ENCODE data around the gene FUT8. TPM values are rescaled to one million over a fixed set of nuclear protein-coding genes. Genes with fewer than 3 reads are reported as not detected.

The FUT8 gene
- total and polyA plus RNA-seq, 5 experiments from 2014 or later: 10.0 to 51.2 (median 15.2) TPM

GRCh38 chr14:65581378-65581777 is 168.8 kb downstream of the FUT8 start:
- ATAC-seq (no peak), DNase-seq (no peak)
- POLR2A ChIA-PET: no interaction called here
- peaks cover 7 to 22% (median 13%) of the 10 kb centered on the region in 4 donors for H3K4me1 Mint-ChIP-seq
- H3K9me3 Mint-ChIP-seq: no peaks in the 10 kb centered on the region
- H3K27me3 Mint-ChIP-seq: no peaks in the 10 kb centered on the region
- no peak overlapping the region for H3K4me3 Mint-ChIP-seq
- H3K36me3 Mint-ChIP-seq: peaks cover 0 to 19% (median 3%) of the 10 kb centered on the region in 3 donors
- H3K27ac Mint-ChIP-seq: no peak overlapping the region

GRCh38 chr14:65581799-65582198 is 169.3 kb downstream of the FUT8 start:
- H3K9me3 Mint-ChIP-seq: no peaks in the 10 kb centered on the region
- no peak for ATAC-seq
- POLR2A ChIA-PET: no interaction called here
- no peak overlapping the region for H3K27ac Mint-ChIP-seq
- peaks cover 0 to 15% (median 2%) of the 10 kb centered on the region in 3 donors for H3K36me3 Mint-ChIP-seq
- no peaks in the 10 kb centered on the region for H3K27me3 Mint-ChIP-seq
- no peak for DNase-seq
- H3K4me3 Mint-ChIP-seq: no peak overlapping the region
- peaks cover 6 to 22% (median 13%) of the 10 kb centered on the region in 4 donors for H3K4me1 Mint-ChIP-seq

GRCh38 chr14:65585216-65585615 is 172.7 kb downstream of the FUT8 start:
- Mint-ChIP-seq H3K4me3 (no peak overlapping the region), H3K36me3 (peaks cover 0 to 19% (median 10%) of the 10 kb centered on the region in 3 donors), H3K27ac (no peak overlapping the region), H3K9me3 (no peaks in the 10 kb centered on the region), H3K4me1 (peaks cover 11 to 27% (median 23%) of the 10 kb centered on the region in 4 donors), H3K27me3 (no peaks in the 10 kb centered on the region)
- POLR2A ChIA-PET: no interaction called here
- ATAC-seq (no peak), DNase-seq (no peak)

- no peak overlapping the region for H3K4me3 Mint-ChIP-seq
- POLR2A ChIA-PET: no interaction called here
- H3K27me3 Mint-ChIP-seq: no peaks in the 10 kb centered on the region
- ATAC-seq (no peak), DNase-seq (no peak)
- peaks cover 6 to 26% (median 19%) of the 10 kb centered on the region in 4 donors for H3K4me1 Mint-ChIP-seq
- peaks cover 0 to 11% (median 8%) of the 10 kb centered on the region in 3 donors for H3K36me3 Mint-ChIP-seq
- H3K9me3 Mint-ChIP-seq: peaks cover 0 to 1% (median 0%) of the 10 kb centered on the region in 9 donors
- peak overlapping the region in 1 of 10 donors; percentile 4 for H3K27ac Mint-ChIP-seq
Measured at GRCh38 chr14:65588426-65589140, 176.1 kb downstream of the FUT8 start.

GRCh38 chr14:65594153-65594881 is 181.8 kb downstream of the FUT8 start:
- H3K4me1 Mint-ChIP-seq: peaks cover 0 to 16% (median 4%) of the 10 kb centered on the region in 4 donors
- H3K27ac Mint-ChIP-seq: no peak overlapping the region
- peak overlapping the region in 1 of 10 donors; percentile 26 for H3K4me3 Mint-ChIP-seq
- ATAC-seq (no peak), DNase-seq (no peak)
- peaks cover 0 to 1% (median 0%) of the 10 kb centered on the region in 9 donors for H3K9me3 Mint-ChIP-seq
- H3K27me3 Mint-ChIP-seq: no peaks in the 10 kb centered on the region
- POLR2A ChIA-PET: no interaction called here
- H3K36me3 Mint-ChIP-seq: peaks cover 0 to 14% (median 8%) of the 10 kb centered on the region in 3 donors

- Mint-ChIP-seq H3K27me3 (no peaks in the 10 kb centered on the region), H3K4me1 (peaks cover 0 to 16% (median 4%) of the 10 kb centered on the region in 4 donors), H3K36me3 (peaks cover 0 to 10% (median 3%) of the 10 kb centered on the region in 3 donors), H3K9me3 (peaks cover 0 to 1% (median 0%) of the 10 kb centered on the region in 9 donors), H3K4me3 (no peak overlapping the region), H3K27ac (no peak overlapping the region)
- POLR2A ChIA-PET: no interaction called here
- ATAC-seq (no peak), DNase-seq (no peak)
Measured at GRCh38 chr14:65594882-65595237, 182.3 kb downstream of the FUT8 start.

- H3K27me3 Mint-ChIP-seq: no peaks in the 10 kb centered on the region
- H3K4me3 Mint-ChIP-seq: no peak overlapping the region
- H3K4me1 Mint-ChIP-seq: peaks cover 2 to 8% (median 6%) of the 10 kb centered on the region in 4 donors
Measured at GRCh38 chr14:65599375-65599774, 186.8 kb downstream of the FUT8 start.

GRCh38 chr14:65600742-65601141 is 188.2 kb downstream of the FUT8 start:
- no peak for ATAC-seq
- H3K27me3 Mint-ChIP-seq: no peaks in the 10 kb centered on the region
- H3K9me3 Mint-ChIP-seq: peaks cover 0 to 4% (median 0%) of the 10 kb centered on the region in 9 donors
- H3K27ac Mint-ChIP-seq: peak overlapping the region in 1 of 10 donors; percentile 34
- H3K36me3 Mint-ChIP-seq: peaks cover 0 to 2% (median 0%) of the 10 kb centered on the region in 3 donors
- peaks cover 3 to 12% (median 7%) of the 10 kb centered on the region in 4 donors for H3K4me1 Mint-ChIP-seq
- H3K4me3 Mint-ChIP-seq: no peak overlapping the region
- POLR2A ChIA-PET: no interaction called here
- no peak for DNase-seq

More at GRCh38 chr14:65599375-65599774, 186.8 kb downstream of the FUT8 start:
- no peak for DNase-seq
- H3K36me3 Mint-ChIP-seq: peaks cover 0 to 3% (median 3%) of the 10 kb centered on the region in 3 donors
- peaks cover 0 to 4% (median 0%) of the 10 kb centered on the region in 9 donors for H3K9me3 Mint-ChIP-seq
- no peak for ATAC-seq
- peak overlapping the region in 1 of 10 donors; percentile 8 for H3K27ac Mint-ChIP-seq
- POLR2A ChIA-PET: no interaction called here

GRCh38 chr14:65604535-65604934 is 192.0 kb downstream of the FUT8 start:
- H3K4me1 Mint-ChIP-seq: peaks cover 3 to 12% (median 10%) of the 10 kb centered on the region in 4 donors
- peaks cover 0 to 4% (median 0%) of the 10 kb centered on the region in 9 donors for H3K9me3 Mint-ChIP-seq
- no peak for ATAC-seq
- H3K27ac Mint-ChIP-seq: no peak overlapping the region
- no peaks in the 10 kb centered on the region for H3K27me3 Mint-ChIP-seq
- POLR2A ChIA-PET: no interaction called here
- DNase-seq: no peak
- H3K4me3 Mint-ChIP-seq: no peak overlapping the region
- H3K36me3 Mint-ChIP-seq: peaks cover 0 to 2% (median 0%) of the 10 kb centered on the region in 3 donors

GRCh38 chr14:65604936-65605335 is 192.4 kb downstream of the FUT8 start:
- Mint-ChIP-seq H3K27me3 (no peaks in the 10 kb centered on the region), H3K4me3 (no peak overlapping the region), H3K27ac (no peak overlapping the region), H3K9me3 (peaks cover 0 to 4% (median 0%) of the 10 kb centered on the region in 9 donors), H3K36me3 (peaks cover 0 to 2% (median 0%) of the 10 kb centered on the region in 3 donors), H3K4me1 (peaks cover 3 to 12% (median 10%) of the 10 kb centered on the region in 4 donors)
- DNase-seq (no peak), ATAC-seq (no peak)
- POLR2A ChIA-PET: no interaction called here

GRCh38 chr14:65606460-65606859 is 193.9 kb downstream of the FUT8 start:
- Mint-ChIP-seq H3K4me3 (no peak overlapping the region), H3K4me1 (peaks cover 2 to 7% (median 7%) of the 10 kb centered on the region in 4 donors)

GRCh38 chr14:65613131-65613650 is 200.7 kb downstream of the FUT8 start:
- POLR2A ChIA-PET: no interaction called here
- H3K27me3 Mint-ChIP-seq: no peaks in the 10 kb centered on the region
- peak overlapping the region in 1 of 10 donors; percentile 69 for H3K27ac Mint-ChIP-seq
- no peak for ATAC-seq
- no peak for DNase-seq
- H3K9me3 Mint-ChIP-seq: peaks cover 0 to 3% (median 0%) of the 10 kb centered on the region in 9 donors
- peaks cover 0 to 14% (median 9%) of the 10 kb centered on the region in 4 donors for H3K4me1 Mint-ChIP-seq
- H3K4me3 Mint-ChIP-seq: no peak overlapping the region
- peaks cover 4 to 44% (median 31%) of the 10 kb centered on the region in 3 donors for H3K36me3 Mint-ChIP-seq

More at GRCh38 chr14:65606460-65606859, 193.9 kb downstream of the FUT8 start:
- ATAC-seq: no peak
- Mint-ChIP-seq H3K36me3 (peaks cover 0 to 3% (median 2%) of the 10 kb centered on the region in 3 donors), H3K27me3 (no peaks in the 10 kb centered on the region), H3K27ac (peak overlapping the region in 2 of 10 donors; percentile 28 to 58), H3K9me3 (no peaks in the 10 kb centered on the region)
- DNase-seq: no peak
- POLR2A ChIA-PET: no interaction called here

GRCh38 chr14:65618996-65619395 is 206.5 kb downstream of the FUT8 start:
- DNase-seq: no peak
- no peaks in the 10 kb centered on the region for H3K9me3 Mint-ChIP-seq
- POLR2A ChIA-PET: no interaction called here
- ATAC-seq: no peak
- H3K36me3 Mint-ChIP-seq: peaks cover 0 to 61% (median 47%) of the 10 kb centered on the region in 3 donors
- peaks cover 0 to 25% (median 9%) of the 10 kb centered on the region in 4 donors for H3K4me1 Mint-ChIP-seq
- no peak overlapping the region for H3K4me3 Mint-ChIP-seq
- peak overlapping the region in 1 of 10 donors; percentile 24 for H3K27ac Mint-ChIP-seq
- no peaks in the 10 kb centered on the region for H3K27me3 Mint-ChIP-seq
